GM23248 (cell line): ENCODE results near the gene FAM110A. TPM values are rescaled to one million over a fixed set of nuclear protein-coding genes. Genes with fewer than 3 reads are reported as not detected.
"Not testable (repeated sequence)": the region's sequence is repeated elsewhere in the genome, so short reads cannot be mapped to it uniquely, and the experiment has no call there.

ENCODE experiments used
- DNase-seq: peaks from one replicate; pipeline ENCODE4 v3.0.0-alpha.2; 2015
- H2AFZ ChIP-seq: fragments of 200-600 bp; sonication (generic); 2 replicates; pipeline ENCODE4 v1.6.1; 2016; ENCODE audit warnings: antibody characterized with exemption
- H3F3A ChIP-seq: fragments of 200-600 bp; sonication (generic); 2 replicates; pipeline ENCODE4 v1.6.1; 2016; ENCODE audit warnings: mild to moderate bottlenecking, antibody characterized with exemption, mixed run types; ENCODE audit not compliant: insufficient read depth
- H3K27ac ChIP-seq: fragments of 200-600 bp; sonication (generic); 2 replicates; pipeline ENCODE4 v1.5.1; 2016; ENCODE audit warnings: mild to moderate bottlenecking
- H3K27me3 ChIP-seq: fragments of 200-600 bp; sonication (generic); replicated peaks from 2 replicates; pipeline ENCODE4 v1.6.1; 2016; ENCODE audit warnings: mild to moderate bottlenecking; ENCODE audit not compliant: insufficient read depth
- H3K36me3 ChIP-seq: fragments of 200-600 bp; sonication (generic); 2 replicates; pipeline ENCODE4 v1.6.1; 2016; ENCODE audit warnings: low read depth, mild to moderate bottlenecking
- H3K4me1 ChIP-seq: fragments of 200-600 bp; sonication (generic); 2 replicates; pipeline ENCODE4 v1.6.1; 2016; ENCODE audit warnings: mild to moderate bottlenecking; ENCODE audit not compliant: insufficient read depth
- H3K4me2 ChIP-seq: fragments of 200-600 bp; sonication (generic); one replicate; pipeline ENCODE4 v1.6.1; 2016; ENCODE audit warnings: mild to moderate bottlenecking; ENCODE audit not compliant: unreplicated experiment
- H3K4me3 ChIP-seq: fragments of 200-600 bp; sonication (generic); 2 replicates; pipeline ENCODE4 v1.5.1; 2016; ENCODE audit warnings: mild to moderate bottlenecking
- H3K79me2 ChIP-seq: fragments of 200-600 bp; sonication (generic); 2 replicates; pipeline ENCODE4 v1.6.1; 2016; ENCODE audit warnings: mild to moderate bottlenecking; ENCODE audit not compliant: insufficient read depth
- H3K9ac ChIP-seq: fragments of 200-600 bp; sonication (generic); 2 replicates; pipeline ENCODE4 v1.6.1; 2016; ENCODE audit warnings: mild to moderate bottlenecking
- H3K9me2 ChIP-seq: fragments of 200-600 bp; sonication (generic); 2 replicates; pipeline ENCODE4 v1.6.1; 2016; ENCODE audit warnings: mixed run types, mild to moderate bottlenecking, moderate library complexity; ENCODE audit not compliant: insufficient read depth
- H3K9me3 ChIP-seq: fragments of 200-600 bp; sonication (generic); one replicate; pipeline ENCODE4 v1.6.1; 2017; ENCODE audit warnings: low read depth
- H4K20me1 ChIP-seq: fragments of 200-600 bp; sonication (generic); 2 replicates; pipeline ENCODE4 v1.6.0; 2016; ENCODE audit not compliant: insufficient read depth
- EZH2 ChIP-seq: fragments of 200-600 bp; sonication (generic); IDR thresholded peaks from 2 replicates; pipeline ENCODE4 v1.6.1; 2018; ENCODE audit warnings: antibody characterized with exemption, mild to moderate bottlenecking; ENCODE audit not compliant: insufficient read depth, poor library complexity, severe bottlenecking
- EZH2phosphoT487 ChIP-seq: fragments of 200-600 bp; sonication (generic); IDR thresholded peaks from 2 replicates; pipeline ENCODE4 v1.6.1; 2018; ENCODE audit warnings: antibody characterized with exemption, moderate library complexity, mild to moderate bottlenecking, low read depth; ENCODE audit not compliant: insufficient read depth
- WGBS, 2 experiments: methylation state at CpG; one replicate each; pipeline ENCODE4 v1.1.6; 2015 to 2017; ENCODE audit warnings: low lambda C conversion rate in 2 of 2, low coverage in 1 of 2; ENCODE audit errors: missing lambda C conversion rate in 2 of 2; 5-methylcytosine and 5-hydroxymethylcytosine counted together
- in situ Hi-C: fragments of 300-500 bp; cut with MboI; formaldehyde crosslinking; loops from 2 replicates; pipeline ENCODE4 v1.15.0; 2020
- polyA plus RNA-seq: library from polyadenylated mRNA; unstranded; fragments of >200 nt; fragmentation: Nextera tagmentation; extraction: Ambion mirVana; gene quantifications from 2 replicates; pipeline ENCODE4 v1.2.1, GENCODE V29; 2016
- total RNA-seq: library from RNA; depleted of rRNA; stranded (reverse); fragments of >200 nt; shearing (Covaris generic); gene quantifications from 2 replicates; pipeline ENCODE4 v1.2.3, GENCODE V29; 2014

Gene FAM110A
- total and polyA plus RNA-seq, 2 experiments from 2014 or later: 2.6 to 3.8 TPM

DNA sequence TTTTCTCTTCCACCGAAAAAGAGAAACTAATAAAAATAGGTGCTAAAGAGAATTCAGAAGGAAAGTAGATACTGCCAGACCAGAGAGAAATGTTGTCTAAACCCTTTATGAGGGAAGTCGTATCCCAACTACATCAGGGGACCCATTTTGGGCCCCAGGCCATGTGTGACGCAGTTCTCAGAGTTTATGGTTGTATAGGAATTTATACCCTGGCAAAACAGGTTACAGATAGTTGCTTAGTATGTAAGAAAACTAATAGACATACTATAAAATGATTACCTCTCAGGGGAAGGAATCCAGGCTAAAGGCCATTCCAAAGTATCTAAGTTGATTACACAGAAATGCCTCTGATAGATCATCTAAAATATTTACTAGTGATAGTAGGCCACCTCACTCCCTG is 36.6 kb upstream of the FAM110A start:
- 42% methylated on average over 3 of the region's 3 CpGs for WGBS, 2 experiments

DNA sequence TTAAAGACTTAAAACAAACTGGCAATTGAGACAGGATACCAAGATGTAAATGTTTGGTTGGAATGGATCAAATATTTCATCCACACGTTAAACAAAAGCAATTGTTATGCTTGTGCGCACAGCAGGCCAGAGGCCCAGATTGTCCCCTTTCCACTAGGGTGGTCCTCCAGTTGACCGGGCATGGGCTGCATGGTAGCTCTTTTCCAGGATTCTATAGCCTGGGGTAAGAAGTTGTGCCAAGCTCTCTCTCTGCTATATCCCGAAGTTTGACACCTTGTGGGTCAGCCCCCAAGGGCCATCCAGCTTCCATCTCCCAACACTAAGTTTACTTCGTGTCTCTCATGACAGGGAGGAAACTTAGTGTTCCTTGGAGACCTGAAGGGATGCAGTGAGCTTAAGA is 34.8 kb upstream of the FAM110A start:
- in situ Hi-C loops, H4K20me1 ChIP-seq, H2AFZ ChIP-seq, H3K9me2 ChIP-seq, H3K27ac ChIP-seq, DNase-seq, H3K9me3 ChIP-seq, H3K4me1 ChIP-seq, H3K4me2 ChIP-seq, H3K4me3 ChIP-seq, H3K79me2 ChIP-seq, H3K9ac ChIP-seq, H3F3A ChIP-seq, H3K36me3 ChIP-seq: not testable (repeated sequence)
- WGBS, 2 experiments: 33 to 49% methylated on average over 5 of the region's 5 CpGs
- peaks cover 28% of the 10 kb centered on the region; the same call in 1 of the 2 replicates for H3K27me3 ChIP-seq

More for the DNA sequence above, 36.6 kb upstream of the FAM110A start:
- no peaks in the 10 kb centered on the region for H3K36me3 ChIP-seq
- no peaks in the 10 kb centered on the region for H3K9me3 ChIP-seq
- H3K4me3 ChIP-seq: no peak overlapping the region
- H3K79me2 ChIP-seq: no peaks in the 10 kb centered on the region
- H3K9ac ChIP-seq: no peak overlapping the region
- H3K27me3 ChIP-seq: peaks cover 30% of the 10 kb centered on the region; the same call in 1 of the 2 replicates
- no peaks in the 10 kb centered on the region for H4K20me1 ChIP-seq
- no peak overlapping the region for H2AFZ ChIP-seq
- H3K4me1 ChIP-seq: no peaks in the 10 kb centered on the region
- in situ Hi-C loops: no loop called here
- H3K4me2 ChIP-seq: no peak overlapping the region
- no peak for DNase-seq
- H3K9me2 ChIP-seq: no peaks in the 10 kb centered on the region
- no peak overlapping the region for H3K27ac ChIP-seq
- TF ChIP-seq EZH2: no peak
- TF ChIP-seq EZH2phosphoT487: no peak
- H3F3A ChIP-seq: no peaks in the 10 kb centered on the region

DNA sequence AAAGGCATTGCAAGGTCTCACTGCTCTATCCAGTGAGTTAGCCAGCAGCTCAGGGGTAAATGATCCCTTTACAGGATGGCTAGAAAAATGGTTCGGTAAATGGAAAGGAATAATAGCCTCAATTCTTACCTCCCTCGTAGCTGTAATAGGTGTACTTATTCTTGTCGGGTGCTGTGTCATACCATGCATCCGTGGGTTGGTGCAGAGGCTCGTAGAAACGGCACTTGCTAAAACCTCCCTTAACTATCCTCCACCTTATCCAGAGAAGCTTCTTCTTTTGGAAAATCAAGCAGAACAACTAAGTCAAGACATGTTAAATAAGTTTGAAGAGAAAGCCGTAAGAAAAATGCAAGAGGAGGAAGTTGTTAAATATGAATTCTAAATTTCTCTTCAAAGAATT is 33.5 kb upstream of the FAM110A start:
- H3K4me2 ChIP-seq, H3K27ac ChIP-seq, DNase-seq, H3F3A ChIP-seq, H3K36me3 ChIP-seq, H3K4me3 ChIP-seq, H3K4me1 ChIP-seq, H3K79me2 ChIP-seq, H3K9ac ChIP-seq, H2AFZ ChIP-seq, H4K20me1 ChIP-seq, H3K9me3 ChIP-seq, H3K9me2 ChIP-seq: not testable (repeated sequence)
- in situ Hi-C loops: loop anchor here (25.0 kb wide), 1 partner anchor 412 kb away; the partner anchor contains the start of gene C20orf202
- H3K27me3 ChIP-seq: peaks cover 15% of the 10 kb centered on the region; the same call in 1 of the 2 replicates
- 65 to 73% methylated on average over 7 of the region's 7 CpGs for WGBS, 2 experiments

DNA sequence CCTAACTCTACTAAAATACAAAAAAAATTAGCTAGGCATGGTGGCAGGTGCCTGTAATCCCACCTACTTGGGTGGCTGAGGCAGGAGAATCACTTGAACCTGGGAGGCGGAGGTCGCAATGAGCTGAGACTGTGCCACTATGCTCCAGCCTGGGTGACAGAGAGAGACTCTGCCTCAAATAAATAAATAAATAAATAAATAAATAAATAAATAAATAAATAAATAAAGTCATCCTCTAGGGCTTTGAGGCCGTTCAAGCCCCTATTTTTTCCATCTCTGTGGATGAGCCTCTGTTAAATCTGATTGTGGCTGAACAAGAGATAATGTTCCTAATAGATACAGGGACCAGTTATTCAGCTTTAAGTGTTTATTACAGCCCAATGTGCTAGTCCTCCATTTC is 31.8 kb upstream of the FAM110A start:
- WGBS, 2 experiments: 35 to 43% methylated on average over 3 of the region's 3 CpGs
- H3K36me3 ChIP-seq: no peaks in the 10 kb centered on the region
- H3K27me3 ChIP-seq: peaks cover 6% of the 10 kb centered on the region; the same call in 1 of the 2 replicates
- H3K9ac ChIP-seq: no peak overlapping the region
- H4K20me1 ChIP-seq: no peaks in the 10 kb centered on the region
- H3K4me3 ChIP-seq: no peak overlapping the region
- TF ChIP-seq EZH2phosphoT487 (no peak), EZH2 (no peak)
- peaks cover 6% of the 10 kb centered on the region for H3K9me3 ChIP-seq
- H3K4me2 ChIP-seq: no peak overlapping the region
- no peak overlapping the region for H2AFZ ChIP-seq
- no peaks in the 10 kb centered on the region for H3K79me2 ChIP-seq
- in situ Hi-C loops: loop anchor here (25.0 kb wide), 1 partner anchor 411 kb away; the partner anchor contains the start of gene C20orf202
- no peak for DNase-seq
- H3F3A ChIP-seq: no peaks in the 10 kb centered on the region
- H3K27ac ChIP-seq: no peak overlapping the region
- no peaks in the 10 kb centered on the region for H3K4me1 ChIP-seq
- no peaks in the 10 kb centered on the region for H3K9me2 ChIP-seq

DNA sequence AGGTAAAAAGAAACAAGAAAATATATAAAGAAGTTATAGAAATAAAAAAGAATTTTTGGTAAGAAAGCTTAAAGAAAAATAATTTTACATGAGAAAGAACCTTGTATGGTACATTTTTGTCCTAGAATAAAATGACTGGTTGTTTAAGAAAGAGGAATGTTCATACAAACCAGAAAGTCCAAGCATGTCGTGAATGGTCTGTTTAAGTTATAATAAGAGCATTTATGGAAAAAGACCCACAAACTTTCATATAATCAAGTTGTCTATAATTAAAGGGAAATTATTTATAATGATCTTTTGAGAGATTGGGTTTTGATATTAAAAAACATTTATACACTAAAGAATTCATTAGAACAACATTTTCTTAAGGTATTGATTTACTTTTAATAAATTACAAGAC is 27.8 kb upstream of the FAM110A start:
- no peaks in the 10 kb centered on the region for H3K79me2 ChIP-seq
- H3F3A ChIP-seq: no peaks in the 10 kb centered on the region
- in situ Hi-C loops: loop anchor here (25.0 kb wide), 1 partner anchor 407 kb away; the partner anchor contains the start of gene C20orf202
- H3K4me3 ChIP-seq: no peak overlapping the region
- no peaks in the 10 kb centered on the region for H3K9me2 ChIP-seq
- WGBS, 2 experiments: 0 to 2% methylated on average over 1 of the region's 1 CpG
- no peak overlapping the region for H3K27ac ChIP-seq
- no peaks in the 10 kb centered on the region for H4K20me1 ChIP-seq
- no peak for TF ChIP-seq EZH2
- no peak for TF ChIP-seq EZH2phosphoT487
- H3K9ac ChIP-seq: no peak overlapping the region
- H3K9me3 ChIP-seq: peaks cover 8% of the 10 kb centered on the region
- H3K4me1 ChIP-seq: no peaks in the 10 kb centered on the region
- 0 out of 2 replicates have a peak, but pooled peaks cover 1% of the 10 kb centered on the region for H3K27me3 ChIP-seq
- H3K4me2 ChIP-seq: no peak overlapping the region
- no peaks in the 10 kb centered on the region for H3K36me3 ChIP-seq
- DNase-seq: no peak
- H2AFZ ChIP-seq: no peak overlapping the region

DNA sequence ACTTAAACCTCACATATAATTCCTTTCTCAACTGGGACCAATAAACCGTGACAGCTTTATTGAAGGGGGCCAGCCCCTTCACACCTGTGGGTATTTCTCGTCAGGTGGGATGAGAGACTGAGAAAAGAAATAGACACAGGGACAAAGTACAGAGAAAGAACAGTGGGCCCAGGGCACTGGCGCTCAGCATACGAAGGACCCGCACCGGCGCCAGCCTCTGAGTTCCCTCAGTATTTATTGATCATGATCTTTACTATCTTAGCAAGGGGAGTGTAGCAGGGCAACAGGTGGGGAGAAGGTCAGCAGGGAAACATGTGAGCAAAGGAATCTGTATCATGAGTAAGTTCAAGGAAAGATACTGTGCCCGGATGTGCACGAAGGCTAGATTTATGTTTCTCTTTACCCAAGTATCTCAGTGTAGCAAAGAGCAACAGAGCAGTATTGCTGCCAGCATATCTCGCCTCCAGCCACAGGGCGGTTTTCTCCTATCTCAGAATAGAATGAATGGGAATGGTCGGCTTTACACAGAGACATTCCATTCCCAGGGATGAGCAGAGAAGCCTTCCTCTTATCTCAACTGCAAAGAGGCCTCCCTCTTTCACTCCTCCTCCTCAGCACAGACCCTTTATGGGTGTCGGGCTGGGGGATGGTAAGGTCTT is 21.6 kb upstream of the FAM110A start:
- not testable (repeated sequence) for DNase-seq, H3K9ac ChIP-seq, H3F3A ChIP-seq, H3K4me3 ChIP-seq, H3K4me1 ChIP-seq, H3K79me2 ChIP-seq, H2AFZ ChIP-seq, H3K36me3 ChIP-seq, H3K9me2 ChIP-seq, H4K20me1 ChIP-seq, H3K9me3 ChIP-seq, H3K4me2 ChIP-seq, H3K27ac ChIP-seq
- in situ Hi-C loops: loop anchor here (25.0 kb wide), 1 partner anchor 400 kb away; the partner anchor contains the start of gene C20orf202
- peaks cover 12% of the 10 kb centered on the region; the same call in 1 of the 2 replicates for H3K27me3 ChIP-seq
- WGBS, 2 experiments: 52 to 58% methylated on average over 13 of the region's 13 CpGs

DNA sequence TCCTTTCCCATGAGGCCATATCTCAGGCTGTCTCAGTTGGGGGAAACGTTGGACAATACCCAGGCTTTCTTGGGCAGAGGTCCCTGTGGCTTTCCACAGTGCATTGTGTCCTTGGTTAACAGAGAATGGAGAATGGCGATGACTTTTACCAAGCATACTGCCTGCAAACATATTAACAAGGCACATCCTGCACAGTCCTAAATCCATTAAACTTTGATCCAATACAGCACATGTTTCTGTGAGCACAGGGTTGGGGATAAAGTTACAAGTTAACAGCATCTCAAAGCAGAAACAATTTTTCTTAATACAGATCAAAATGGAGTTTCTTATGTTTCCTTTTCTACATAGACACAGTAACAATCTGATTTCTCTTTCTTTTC is 21.1 kb upstream of the FAM110A start:
- not testable (repeated sequence) for H3F3A ChIP-seq, H3K79me2 ChIP-seq, H3K36me3 ChIP-seq, H3K9me2 ChIP-seq, H3K9ac ChIP-seq, H2AFZ ChIP-seq, H3K4me2 ChIP-seq, H3K4me1 ChIP-seq, H3K9me3 ChIP-seq, H3K27ac ChIP-seq, H3K4me3 ChIP-seq, DNase-seq, H4K20me1 ChIP-seq
- in situ Hi-C loops: loop anchor here (25.0 kb wide), 1 partner anchor 400 kb away; the partner anchor contains the start of gene C20orf202
- 2 to 7% methylated on average over 2 of the region's 2 CpGs for WGBS, 2 experiments
- H3K27me3 ChIP-seq: peaks cover 12% of the 10 kb centered on the region; the same call in 1 of the 2 replicates
